ENCODE data around the gene BIRC5.
A peak's percentile ranks its signal among the peaks of the same experiment; 100 is the strongest.

Gene BIRC5

DNA sequence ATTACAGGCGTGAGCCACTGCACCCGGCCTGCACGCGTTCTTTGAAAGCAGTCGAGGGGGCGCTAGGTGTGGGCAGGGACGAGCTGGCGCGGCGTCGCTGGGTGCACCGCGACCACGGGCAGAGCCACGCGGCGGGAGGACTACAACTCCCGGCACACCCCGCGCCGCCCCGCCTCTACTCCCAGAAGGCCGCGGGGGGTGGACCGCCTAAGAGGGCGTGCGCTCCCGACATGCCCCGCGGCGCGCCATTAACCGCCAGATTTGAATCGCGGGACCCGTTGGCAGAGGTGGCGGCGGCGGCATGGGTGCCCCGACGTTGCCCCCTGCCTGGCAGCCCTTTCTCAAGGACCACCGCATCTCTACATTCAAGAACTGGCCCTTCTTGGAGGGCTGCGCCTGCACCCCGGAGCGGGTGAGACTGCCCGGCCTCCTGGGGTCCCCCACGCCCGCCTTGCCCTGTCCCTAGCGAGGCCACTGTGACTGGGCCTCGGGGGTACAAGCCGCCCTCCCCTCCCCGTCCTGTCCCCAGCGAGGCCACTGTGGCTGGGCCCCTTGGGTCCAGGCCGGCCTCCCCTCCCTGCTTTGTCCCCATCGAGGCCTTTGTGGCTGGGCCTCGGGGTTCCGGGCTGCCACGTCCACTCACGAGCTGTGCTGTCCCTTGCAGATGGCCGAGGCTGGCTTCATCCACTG lies at the start of gene BIRC5:
Gene BIRC5 (plus strand): TSS at position 238 of the 690 bp plus-strand sequence. CDS start 64 bp downstream, at position 302.
- peak; percentile 89 for DNase-seq (ENCODE audit: extremely low read depth, insufficient read length)
- TF ChIP-seq, protein P1, sequence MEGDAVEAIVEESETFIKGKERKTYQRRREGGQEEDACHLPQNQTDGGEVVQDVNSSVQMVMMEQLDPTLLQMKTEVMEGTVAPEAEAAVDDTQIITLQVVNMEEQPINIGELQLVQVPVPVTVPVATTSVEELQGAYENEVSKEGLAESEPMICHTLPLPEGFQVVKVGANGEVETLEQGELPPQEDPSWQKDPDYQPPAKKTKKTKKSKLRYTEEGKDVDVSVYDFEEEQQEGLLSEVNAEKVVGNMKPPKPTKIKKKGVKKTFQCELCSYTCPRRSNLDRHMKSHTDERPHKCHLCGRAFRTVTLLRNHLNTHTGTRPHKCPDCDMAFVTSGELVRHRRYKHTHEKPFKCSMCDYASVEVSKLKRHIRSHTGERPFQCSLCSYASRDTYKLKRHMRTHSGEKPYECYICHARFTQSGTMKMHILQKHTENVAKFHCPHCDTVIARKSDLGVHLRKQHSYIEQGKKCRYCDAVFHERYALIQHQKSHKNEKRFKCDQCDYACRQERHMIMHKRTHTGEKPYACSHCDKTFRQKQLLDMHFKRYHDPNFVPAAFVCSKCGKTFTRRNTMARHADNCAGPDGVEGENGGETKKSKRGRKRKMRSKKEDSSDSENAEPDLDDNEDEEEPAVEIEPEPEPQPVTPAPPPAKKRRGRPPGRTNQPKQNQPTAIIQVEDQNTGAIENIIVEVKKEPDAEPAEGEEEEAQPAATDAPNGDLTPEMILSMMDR (IDR thresholded peaks at IDR 0.05; ENCODE audit: insufficient read depth, low read length, poor library complexity, severe bottlenecking): no peak
- H3K27me3 ChIP-seq (replicated peaks; ENCODE audit: control insufficient read depth, insufficient read depth, low read length): no peaks in the 10 kb centered on the region
- peaks cover 1% of the 10 kb centered on the region; the same call in 1 of the 2 replicates for H3K36me3 ChIP-seq (ENCODE audit: control insufficient read depth, insufficient read depth, low read length)
- peak within 1 kb of the TSS; percentile 93 for H3K4me3 ChIP-seq (replicated peaks; ENCODE audit: low read depth, low read length)

DNA sequence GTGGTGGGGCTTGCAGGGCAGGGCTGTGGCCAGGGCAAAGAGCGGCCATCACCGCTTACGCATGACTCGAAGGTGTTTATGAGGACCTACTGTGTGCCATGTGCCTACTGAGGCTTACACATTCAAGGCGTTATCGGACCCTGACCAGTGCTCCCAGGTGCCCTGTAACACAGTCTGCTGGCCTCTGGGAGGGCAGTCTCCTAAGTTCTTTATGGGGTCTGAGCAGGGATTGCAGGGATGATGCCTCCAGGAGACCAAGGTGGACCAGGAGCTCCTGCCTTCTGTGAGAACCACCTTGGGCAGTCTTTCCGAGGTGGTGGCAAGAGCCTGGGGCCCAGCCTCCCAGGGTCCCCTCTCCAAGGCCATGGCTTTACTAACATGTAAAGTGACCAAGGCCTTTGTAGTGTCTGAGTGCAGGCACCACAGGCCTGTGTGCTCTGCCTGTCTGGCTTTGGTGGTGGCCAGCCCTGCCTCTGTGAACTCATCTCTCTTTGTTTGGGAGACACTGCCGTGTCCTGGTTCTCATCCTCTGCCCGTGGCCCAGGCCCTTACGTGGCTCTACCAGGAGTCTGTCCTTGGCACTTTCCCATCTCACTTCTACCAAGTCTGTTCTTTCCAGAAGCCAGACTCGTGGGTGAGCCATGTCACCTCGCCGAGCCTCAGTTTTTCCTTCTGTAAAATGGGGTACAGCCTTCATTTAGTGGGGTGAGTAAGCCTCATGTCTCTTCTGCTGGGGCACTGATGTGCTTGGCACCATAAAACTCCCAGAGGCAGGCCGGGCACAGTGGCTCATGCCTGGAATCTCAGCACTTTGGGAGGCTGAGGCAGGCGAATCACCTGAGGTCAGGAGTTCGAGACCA lies 49.1 kb upstream of the BIRC5 start:
- H3K27me3 ChIP-seq (replicated peaks; ENCODE audit: control insufficient read depth, insufficient read depth, low read length): no peaks in the 10 kb centered on the region
- H3K36me3 ChIP-seq (ENCODE audit: control insufficient read depth, insufficient read depth, low read length): peaks cover 5% of the 10 kb centered on the region
- H3K4me3 ChIP-seq (replicated peaks; ENCODE audit: low read depth, low read length): no peak overlapping the region
- TF ChIP-seq, protein P1 (IDR thresholded peaks at IDR 0.05; ENCODE audit: insufficient read depth, low read length, poor library complexity, severe bottlenecking): no peak
- no peak for DNase-seq (ENCODE audit: extremely low read depth, insufficient read length)

DNA sequence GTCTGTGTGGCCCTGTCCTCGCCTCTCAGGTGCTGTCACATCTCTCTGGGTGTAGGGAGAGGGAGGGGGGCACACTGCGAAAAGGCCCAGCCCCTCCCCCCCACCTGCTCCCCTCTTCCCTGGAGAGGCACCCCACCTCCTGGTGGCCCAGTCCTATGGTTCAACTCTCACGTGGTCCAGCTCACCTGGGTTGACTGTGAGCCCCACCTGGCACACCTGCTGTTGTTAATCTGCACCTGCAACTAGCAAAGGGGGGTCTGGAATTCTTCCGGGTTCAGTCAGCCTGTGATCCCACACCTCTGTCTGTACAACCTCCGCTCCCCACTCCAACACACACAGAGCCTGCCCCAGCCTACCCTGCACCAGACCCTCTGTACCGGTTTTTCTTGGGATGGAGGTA lies 47.6 kb upstream of the BIRC5 start:
- DNase-seq (ENCODE audit: extremely low read depth, insufficient read length): no peak
- Histone ChIP-seq H3K36me3 (ENCODE audit: control insufficient read depth, insufficient read depth, low read length) (peaks cover 14% of the 10 kb centered on the region), H3K4me3 (replicated peaks; ENCODE audit: low read depth, low read length) (no peak overlapping the region), H3K27me3 (replicated peaks; ENCODE audit: control insufficient read depth, insufficient read depth, low read length) (no peaks in the 10 kb centered on the region)
- TF ChIP-seq, protein P1 (IDR thresholded peaks at IDR 0.05; ENCODE audit: insufficient read depth, low read length, poor library complexity, severe bottlenecking): no peak

DNA sequence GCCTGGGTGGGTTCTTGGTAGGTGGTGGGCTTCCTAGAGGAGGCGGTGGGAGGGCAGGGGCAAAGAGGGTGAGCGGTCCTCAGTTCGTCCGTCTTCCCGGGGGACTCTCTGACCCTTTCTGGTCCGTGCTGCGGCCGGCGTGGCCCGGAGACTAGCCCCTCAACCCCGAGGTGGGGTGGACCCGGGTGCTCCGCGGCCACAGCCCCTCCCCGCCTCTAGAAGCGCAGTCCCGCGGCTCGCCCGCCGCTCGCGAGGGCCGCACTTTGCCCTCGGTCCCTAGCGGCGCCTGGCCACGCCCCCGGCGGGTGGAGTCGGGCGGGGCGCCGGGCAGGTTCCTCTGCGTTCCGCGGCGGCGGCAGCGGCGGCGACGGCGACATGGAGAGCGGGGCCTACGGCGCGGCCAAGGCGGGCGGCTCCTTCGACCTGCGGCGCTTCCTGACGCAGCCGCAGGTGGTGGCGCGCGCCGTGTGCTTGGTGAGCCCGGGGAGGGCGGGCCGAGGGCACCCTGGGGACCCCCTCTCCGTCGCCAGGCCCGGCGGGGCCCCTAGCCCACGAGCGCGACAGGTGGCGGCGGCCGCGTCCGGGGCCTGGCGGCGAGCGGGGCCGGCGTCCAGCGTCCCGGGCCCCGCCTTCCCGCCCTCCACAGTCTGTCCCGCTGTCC lies 45.7 kb upstream of the BIRC5 start, which contains the start of gene SYNGR2:
Gene SYNGR2 (plus strand): TSS at position 340 of the 661 bp plus-strand sequence. CDS start 36 bp downstream, at position 376.
- Histone ChIP-seq H3K27me3 (replicated peaks; ENCODE audit: control insufficient read depth, insufficient read depth, low read length) (no peaks in the 10 kb centered on the region), H3K4me3 (replicated peaks; ENCODE audit: low read depth, low read length) (peak within 1 kb of the TSS; percentile 97), H3K36me3 (ENCODE audit: control insufficient read depth, insufficient read depth, low read length) (peaks cover 29% of the 10 kb centered on the region)
- TF ChIP-seq, protein P1 (IDR thresholded peaks at IDR 0.05; ENCODE audit: insufficient read depth, low read length, poor library complexity, severe bottlenecking): no peak
- DNase-seq (ENCODE audit: extremely low read depth, insufficient read length): peak; percentile 92

DNA sequence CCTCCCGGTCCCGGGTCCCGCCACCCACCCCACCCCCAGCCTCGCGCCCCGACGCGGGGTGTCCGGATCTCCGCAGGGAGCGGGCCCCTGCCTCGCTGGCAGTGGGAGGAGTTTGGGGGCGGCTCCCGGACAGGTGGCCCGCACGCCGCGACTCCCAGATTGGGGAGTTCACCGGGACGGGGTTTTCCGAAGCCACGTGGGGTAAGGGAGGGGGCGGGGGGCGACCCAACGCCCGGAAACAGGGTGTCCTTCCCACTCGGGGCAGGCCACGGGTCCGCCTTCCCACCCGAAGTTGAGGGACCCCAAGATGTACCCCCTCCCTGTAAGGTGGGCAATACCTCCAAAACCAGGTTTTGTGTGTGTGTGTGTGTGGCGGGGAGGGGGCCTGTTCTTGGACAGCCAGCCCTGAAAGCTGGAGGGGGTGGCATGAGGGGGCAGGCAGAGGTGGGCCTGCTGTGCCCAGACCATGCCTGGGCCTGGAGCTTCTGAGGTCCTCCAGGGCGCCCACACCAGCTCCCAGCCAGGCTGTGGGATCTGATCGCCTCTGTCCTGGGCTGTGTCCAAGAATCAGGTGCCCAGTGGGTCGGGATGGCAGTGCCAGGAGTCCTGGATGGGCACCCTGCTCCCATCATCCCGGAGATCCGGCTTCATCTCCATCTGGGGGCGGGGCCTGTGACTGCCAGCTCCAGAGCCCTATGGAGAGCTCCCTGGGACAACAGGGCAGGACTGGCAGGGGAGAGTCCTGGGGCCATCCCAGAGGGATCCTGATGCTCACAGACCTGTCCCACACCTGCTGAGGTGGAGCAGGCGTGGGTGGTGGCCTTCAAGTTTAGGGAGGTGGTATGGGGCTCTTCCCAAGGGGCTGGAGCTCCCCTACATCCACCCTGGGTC lies 44.9 kb upstream of the BIRC5 start:
- peaks cover 32% of the 10 kb centered on the region for H3K36me3 ChIP-seq (ENCODE audit: control insufficient read depth, insufficient read depth, low read length)

More for the DNA sequence above, 44.9 kb upstream of the BIRC5 start:
- H3K27me3 ChIP-seq (replicated peaks; ENCODE audit: control insufficient read depth, insufficient read depth, low read length): no peaks in the 10 kb centered on the region
- DNase-seq (ENCODE audit: extremely low read depth, insufficient read length): peak; percentile 76
- TF ChIP-seq, protein P1 (IDR thresholded peaks at IDR 0.05; ENCODE audit: insufficient read depth, low read length, poor library complexity, severe bottlenecking): no peak
- H3K4me3 ChIP-seq (replicated peaks; ENCODE audit: low read depth, low read length): peak overlapping the region; percentile 97
